BJ (cell line): ENCODE measurements around the gene OBSCN. TPM values are rescaled to one million over a fixed set of nuclear protein-coding genes. Genes with fewer than 3 reads are reported as not detected.

Experiments used
- CTCF ChIA-PET: fragments of 350-600 bp; formaldehyde crosslinking; extraction: SDS; loops from one replicate; lab custom pipeline; 2021; ENCODE audit warnings: antibody characterized with exemption, inconsistent platforms; lab: Yijun Ruan, JAX
- POLR2A ChIA-PET: fragments of 300-600 bp; sonication (Branson Sonifier 250); formaldehyde crosslinking; extraction: SDS; loops from one replicate; lab custom pipeline; 2021; ENCODE audit warnings: antibody characterized with exemption; lab: Charles Lee
- DNase-seq: peaks from one replicate; pipeline ENCODE4 v3.0.0-alpha.2; 2011; ENCODE audit warnings: low read depth
- H3K27me3 ChIP-seq: 2 replicates; pipeline ENCODE4 v1.6.0; 2011; ENCODE audit warnings: low read length; ENCODE audit not compliant: control insufficient read depth, insufficient read depth
- H3K36me3 ChIP-seq: 2 replicates; pipeline ENCODE4 v1.5.1; 2011; ENCODE audit warnings: low read length; ENCODE audit not compliant: control insufficient read depth, insufficient read depth
- H3K4me3 ChIP-seq: 2 replicates; pipeline ENCODE4 v1.5.1; 2011; ENCODE audit warnings: low read depth, mild to moderate bottlenecking, control low read depth, low read length
- polyA plus RNA-seq: library from polyadenylated mRNA; depleted of rRNA; stranded (reverse); fragments of >200 nt; gene quantifications from 2 replicates; pipeline ENCODE4 v1.2.3, GENCODE V29; 2011
- TF ChIP-seq, protein P1 (sequence below): IDR thresholded peaks from 2 replicates; pipeline ENCODE4 v1.5.1; 2011; ENCODE audit warnings: low read depth, mild to moderate bottlenecking, control low read depth, inconsistent platforms, low read length, moderate library complexity; ENCODE audit not compliant: insufficient read depth

Gene OBSCN
- polyA plus RNA-seq, 1 experiment = 2.9 TPM

DNA sequence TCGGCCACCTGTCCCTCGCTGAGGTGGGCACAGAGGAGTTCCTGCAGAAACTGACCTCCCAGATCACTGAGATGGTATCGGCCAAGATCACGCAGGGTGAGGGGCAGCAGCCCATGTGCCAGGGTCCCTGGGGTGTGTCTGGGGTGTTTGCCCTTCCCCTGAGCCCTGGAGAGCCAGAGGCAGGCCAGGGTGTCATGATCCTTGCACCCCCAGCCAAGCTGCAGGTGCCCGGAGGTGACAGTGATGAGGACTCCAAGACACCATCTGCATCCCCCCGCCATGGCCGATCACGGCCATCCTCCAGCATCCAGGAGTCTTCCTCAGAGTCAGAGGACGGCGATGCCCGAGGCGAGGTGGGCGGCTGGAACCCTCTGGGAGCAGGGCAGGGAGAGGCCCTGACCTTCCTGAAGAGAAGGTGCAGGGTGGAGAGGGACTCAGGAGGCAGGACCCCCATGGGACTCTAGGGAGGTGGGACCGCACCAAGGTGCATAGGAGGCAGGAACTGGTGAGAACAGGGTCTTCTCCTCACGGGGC, 129.3 kb downstream of the OBSCN start:
- H3K27me3 ChIP-seq = no peaks in the 10 kb centered on the region
- TF ChIP-seq, protein P1, sequence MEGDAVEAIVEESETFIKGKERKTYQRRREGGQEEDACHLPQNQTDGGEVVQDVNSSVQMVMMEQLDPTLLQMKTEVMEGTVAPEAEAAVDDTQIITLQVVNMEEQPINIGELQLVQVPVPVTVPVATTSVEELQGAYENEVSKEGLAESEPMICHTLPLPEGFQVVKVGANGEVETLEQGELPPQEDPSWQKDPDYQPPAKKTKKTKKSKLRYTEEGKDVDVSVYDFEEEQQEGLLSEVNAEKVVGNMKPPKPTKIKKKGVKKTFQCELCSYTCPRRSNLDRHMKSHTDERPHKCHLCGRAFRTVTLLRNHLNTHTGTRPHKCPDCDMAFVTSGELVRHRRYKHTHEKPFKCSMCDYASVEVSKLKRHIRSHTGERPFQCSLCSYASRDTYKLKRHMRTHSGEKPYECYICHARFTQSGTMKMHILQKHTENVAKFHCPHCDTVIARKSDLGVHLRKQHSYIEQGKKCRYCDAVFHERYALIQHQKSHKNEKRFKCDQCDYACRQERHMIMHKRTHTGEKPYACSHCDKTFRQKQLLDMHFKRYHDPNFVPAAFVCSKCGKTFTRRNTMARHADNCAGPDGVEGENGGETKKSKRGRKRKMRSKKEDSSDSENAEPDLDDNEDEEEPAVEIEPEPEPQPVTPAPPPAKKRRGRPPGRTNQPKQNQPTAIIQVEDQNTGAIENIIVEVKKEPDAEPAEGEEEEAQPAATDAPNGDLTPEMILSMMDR = no peak
- ChIA-PET CTCF (no interaction called here), POLR2A (no interaction called here)
- no peak overlapping the region for H3K4me3 ChIP-seq
- no peak for DNase-seq
- H3K36me3 ChIP-seq = no peaks in the 10 kb centered on the region; the same call in 1 of the 2 replicates

DNA sequence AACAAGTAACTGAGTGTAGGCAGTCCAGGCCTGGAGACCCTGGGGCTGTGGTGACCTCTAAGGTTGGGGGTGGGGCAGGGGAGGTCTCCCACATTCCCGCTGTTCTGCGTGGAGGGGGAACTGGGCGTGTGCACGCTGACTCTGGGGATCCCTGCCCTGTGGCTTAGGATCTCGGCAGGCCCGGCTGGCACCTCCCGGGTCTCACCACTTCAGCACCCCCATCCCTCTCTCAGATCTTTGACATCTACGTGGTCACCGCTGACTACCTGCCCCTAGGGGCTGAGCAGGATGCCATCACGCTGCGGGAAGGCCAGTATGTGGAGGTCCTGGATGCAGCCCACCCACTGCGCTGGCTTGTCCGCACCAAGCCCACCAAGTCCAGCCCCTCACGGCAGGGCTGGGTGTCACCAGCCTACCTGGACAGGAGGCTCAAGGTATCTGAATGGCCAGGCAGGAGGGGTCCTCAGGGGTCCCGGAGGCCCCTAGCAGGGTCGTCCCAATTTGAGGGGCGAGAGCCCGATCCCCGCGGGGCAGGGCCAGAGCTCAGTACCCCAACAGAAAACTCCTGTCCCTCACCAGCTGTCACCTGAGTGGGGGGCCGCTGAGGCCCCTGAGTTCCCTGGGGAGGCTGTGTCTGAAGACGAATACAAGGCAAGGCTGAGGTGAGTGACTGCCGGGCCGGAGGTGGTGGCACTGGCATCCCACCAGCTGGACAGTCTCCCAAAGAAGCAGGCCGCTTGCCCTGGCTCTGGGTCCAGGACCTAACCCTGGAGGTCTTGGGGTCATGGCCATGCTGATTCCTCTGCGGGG, 130.1 kb downstream of the OBSCN start:
- Histone ChIP-seq H3K36me3 (no peaks in the 10 kb centered on the region; the same call in 1 of the 2 replicates), H3K4me3 (no peak overlapping the region), H3K27me3 (no peaks in the 10 kb centered on the region)
- POLR2A ChIA-PET = no interaction called here
- TF ChIP-seq, protein P1 = no peak
- CTCF ChIA-PET = interaction anchor here (1.2 kb wide), 1 partner anchor 10 kb away, joined by 3 read pairs; no protein-coding TSS in a partner anchor
- DNase-seq = no peak

DNA sequence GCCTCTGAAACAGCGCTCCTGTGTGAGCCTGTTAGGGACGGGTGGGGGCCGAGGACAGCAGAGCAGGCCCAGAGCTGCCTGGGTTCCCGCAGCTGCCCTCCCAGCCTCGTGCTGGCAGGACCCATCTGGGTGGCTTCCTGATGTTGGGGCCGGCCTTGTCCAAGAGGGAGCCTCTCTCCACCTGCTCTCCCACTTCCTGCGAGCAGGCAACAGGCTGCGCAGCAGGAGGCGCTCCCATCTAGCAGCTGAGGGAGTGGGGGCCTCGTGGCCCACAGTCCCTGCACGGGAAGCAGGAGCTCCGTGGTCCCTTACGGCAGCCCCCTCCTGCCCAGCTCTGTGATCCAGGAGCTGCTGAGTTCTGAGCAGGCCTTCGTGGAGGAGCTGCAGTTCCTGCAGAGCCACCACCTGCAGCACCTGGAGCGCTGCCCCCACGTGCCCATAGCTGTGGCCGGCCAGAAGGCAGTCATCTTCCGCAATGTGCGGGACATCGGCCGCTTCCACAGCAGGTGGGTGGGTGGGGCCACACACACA, 130.7 kb downstream of the OBSCN start:
- TF ChIP-seq, protein P1 = no peak
- ChIA-PET CTCF (interaction anchor here (1.2 kb wide), 1 partner anchor 9 kb away, joined by 3 read pairs; no protein-coding TSS in a partner anchor), POLR2A (no interaction called here)
- Histone ChIP-seq H3K36me3 (no peaks in the 10 kb centered on the region; the same call in 1 of the 2 replicates), H3K27me3 (no peaks in the 10 kb centered on the region), H3K4me3 (no peak overlapping the region)
- DNase-seq = no peak

DNA sequence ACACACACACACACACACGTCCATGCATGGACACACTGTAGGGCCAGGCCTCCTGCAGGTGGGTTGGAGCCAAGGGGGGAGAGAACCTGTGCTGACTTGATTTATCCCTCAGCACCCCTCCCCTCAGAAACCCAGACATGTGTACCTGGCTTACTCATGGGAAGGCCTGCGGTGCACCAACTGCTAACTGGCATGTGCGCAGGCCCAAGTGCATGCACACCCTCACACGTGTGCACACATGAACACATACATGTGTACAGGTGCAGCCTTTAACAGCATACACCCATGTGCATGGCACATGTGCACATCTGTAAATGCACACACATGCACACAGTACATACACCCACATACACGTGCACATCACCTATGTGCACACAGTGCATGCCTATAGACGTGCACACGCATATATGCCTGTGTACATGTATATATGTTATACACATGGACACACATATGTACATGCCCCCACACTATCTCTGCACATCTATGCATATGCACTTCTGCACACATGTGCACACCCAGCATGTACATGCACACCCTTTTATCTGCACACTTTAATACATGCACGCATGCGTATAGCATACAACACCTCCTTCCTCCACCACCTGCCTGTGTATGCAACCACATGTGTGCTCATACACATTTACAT, 131.3 kb downstream of the OBSCN start:
- no peak for DNase-seq
- POLR2A ChIA-PET = no interaction called here

More for the DNA sequence above, 131.3 kb downstream of the OBSCN start:
- H3K4me3 ChIP-seq = no peak overlapping the region
- CTCF ChIA-PET = interaction anchor here (1.2 kb wide), 1 partner anchor 9 kb away, joined by 3 read pairs; no protein-coding TSS in a partner anchor
- no peaks in the 10 kb centered on the region for H3K27me3 ChIP-seq
- TF ChIP-seq, protein P1 = no peak
- no peaks in the 10 kb centered on the region; the same call in 1 of the 2 replicates for H3K36me3 ChIP-seq
